WI38 (cell line): ENCODE results near the gene CFL1.

Experiments used
- H3K4me3 ChIP-seq: 2 replicates; pipeline ENCODE4 v1.5.1; 2011; ENCODE audit warnings: low read depth, mild to moderate bottlenecking, control low read depth, low read length
- CTCF ChIP-seq: IDR thresholded peaks from 2 replicates; pipeline ENCODE4 v1.5.1; 2012; ENCODE audit warnings: low read depth, mild to moderate bottlenecking, control low read depth, low read length

The CFL1 gene

GRCh38 chr11:65817312-65817834 lies 40.6 kb downstream of the CFL1 start:
- TF ChIP-seq CTCF, result no peak
- peak overlapping the region; percentile 56 for H3K4me3 ChIP-seq

- TF ChIP-seq CTCF, result no peak
- no peak overlapping the region for H3K4me3 ChIP-seq
Observed at GRCh38 chr11:65816696-65817095, 41.3 kb downstream of the CFL1 start.

GRCh38 chr11:65814986-65815565 lies 42.9 kb downstream of the CFL1 start:
- TF ChIP-seq CTCF, result no peak
- H3K4me3 ChIP-seq, result no peak overlapping the region

GRCh38 chr11:65814131-65814985 lies 43.6 kb downstream of the CFL1 start:
- no peak for TF ChIP-seq CTCF
- H3K4me3 ChIP-seq, result no peak overlapping the region

GRCh38 chr11:65811764-65812475 lies 46.1 kb downstream of the CFL1 start:
- TF ChIP-seq CTCF, result no peak
- no peak overlapping the region for H3K4me3 ChIP-seq

GRCh38 chr11:65810046-65810868 lies 47.7 kb downstream of the CFL1 start:
- no peak overlapping the region for H3K4me3 ChIP-seq
- TF ChIP-seq CTCF, result no peak
